ENCODE results near the gene TMEM150A. TPM values are rescaled to one million over a fixed set of nuclear protein-coding genes. Genes with fewer than 3 reads are reported as not detected.

Gene TMEM150A
- total and polyA plus RNA-seq, 2 of the 13 experiments (the other 11 are each of a cell fraction or from before 2014, with no cell fraction given), result 30.1 to 70.4 TPM

DNA sequence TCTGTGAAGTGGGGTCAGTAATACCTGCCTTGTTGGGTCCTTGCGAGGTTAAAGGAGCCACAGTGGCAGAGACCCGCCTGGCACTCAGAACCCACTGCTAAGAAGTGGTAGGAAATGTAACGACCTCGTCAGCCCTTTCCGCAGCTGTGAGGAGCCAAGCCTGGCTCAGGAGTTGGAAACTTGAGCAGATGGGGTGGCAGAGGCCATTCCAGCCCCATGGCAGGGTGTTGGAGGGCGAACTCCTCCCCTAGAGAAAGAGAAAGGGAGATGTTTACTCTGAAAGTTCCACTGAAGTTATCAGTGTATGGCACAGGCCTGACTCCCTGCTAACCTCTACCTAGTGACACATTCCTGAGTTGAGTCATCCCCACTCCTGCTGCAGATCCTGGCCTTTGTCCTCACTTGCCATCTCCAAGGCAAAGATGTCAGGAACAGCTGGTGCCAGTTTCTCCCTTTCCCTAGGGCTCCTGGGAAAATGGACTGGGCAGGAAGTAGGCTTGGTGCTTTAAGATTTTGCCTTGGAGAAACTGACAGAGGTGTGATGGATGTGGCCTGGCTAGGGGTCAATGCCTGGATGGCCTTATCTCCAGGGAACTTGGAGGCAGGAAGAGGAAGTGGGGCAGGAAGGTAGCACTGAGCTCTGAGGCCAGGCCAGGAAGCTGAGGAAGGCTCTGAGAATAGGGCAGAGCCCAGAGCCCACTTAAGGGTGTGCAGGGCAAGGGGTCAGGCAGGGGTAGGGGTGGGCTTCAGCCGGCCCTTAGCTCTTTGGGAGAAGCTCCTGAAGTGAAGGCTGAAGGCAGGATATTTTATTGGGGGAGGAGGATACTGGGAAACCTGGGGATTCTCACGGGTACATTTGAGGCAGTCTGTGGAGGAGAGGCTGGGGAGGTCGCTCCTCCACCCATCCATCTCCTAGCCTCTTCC, 17.4 kb downstream of the TMEM150A start (continued):
- TF ChIP-seq, protein P1, sequence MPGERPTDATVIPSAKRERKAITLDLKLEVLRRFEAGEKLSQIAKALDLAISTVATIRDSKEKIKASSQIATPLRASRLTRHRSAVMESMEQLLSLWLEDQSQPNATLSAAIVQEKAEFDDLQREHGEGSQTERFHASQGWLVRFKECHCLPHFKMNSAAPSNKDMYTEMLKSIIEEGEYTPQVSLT (CRISPR knock-in tag; IDR thresholded peaks at IDR 0.05; ENCODE audit: borderline replicate concordance, low read depth), result no peak
- peak; percentile 73; the same call in 1 of the 2 replicates for TF ChIP-seq MIER2 (CRISPR knock-in tag; IDR thresholded peaks at IDR 0.05)
- no peak for TF ChIP-seq SRSF9 (IDR thresholded peaks at IDR 0.05; ENCODE audit: borderline replicate concordance, insufficient read depth, low read depth, low read length, poor library complexity, severe bottlenecking)
- TF ChIP-seq, protein P2, sequence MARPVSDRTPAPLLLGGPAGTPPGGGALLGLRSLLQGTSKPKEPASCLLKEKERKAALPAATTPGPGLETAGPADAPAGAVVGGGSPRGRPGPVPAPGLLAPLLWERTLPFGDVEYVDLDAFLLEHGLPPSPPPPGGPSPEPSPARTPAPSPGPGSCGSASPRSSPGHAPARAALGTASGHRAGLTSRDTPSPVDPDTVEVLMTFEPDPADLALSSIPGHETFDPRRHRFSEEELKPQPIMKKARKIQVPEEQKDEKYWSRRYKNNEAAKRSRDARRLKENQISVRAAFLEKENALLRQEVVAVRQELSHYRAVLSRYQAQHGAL (CRISPR knock-in tag; IDR thresholded peaks at IDR 0.05; ENCODE audit: not compliant biosample characterization), result no peak
- no peak for TF ChIP-seq ZNF18 (CRISPR knock-in tag; IDR thresholded peaks at IDR 0.05; ENCODE audit: insufficient replicate concordance)
- TF ChIP-seq ARID3A (IDR thresholded peaks at IDR 0.05; ENCODE audit: low read depth, low read length), result peak; percentile 68
- TF ChIP-seq, protein P3, sequence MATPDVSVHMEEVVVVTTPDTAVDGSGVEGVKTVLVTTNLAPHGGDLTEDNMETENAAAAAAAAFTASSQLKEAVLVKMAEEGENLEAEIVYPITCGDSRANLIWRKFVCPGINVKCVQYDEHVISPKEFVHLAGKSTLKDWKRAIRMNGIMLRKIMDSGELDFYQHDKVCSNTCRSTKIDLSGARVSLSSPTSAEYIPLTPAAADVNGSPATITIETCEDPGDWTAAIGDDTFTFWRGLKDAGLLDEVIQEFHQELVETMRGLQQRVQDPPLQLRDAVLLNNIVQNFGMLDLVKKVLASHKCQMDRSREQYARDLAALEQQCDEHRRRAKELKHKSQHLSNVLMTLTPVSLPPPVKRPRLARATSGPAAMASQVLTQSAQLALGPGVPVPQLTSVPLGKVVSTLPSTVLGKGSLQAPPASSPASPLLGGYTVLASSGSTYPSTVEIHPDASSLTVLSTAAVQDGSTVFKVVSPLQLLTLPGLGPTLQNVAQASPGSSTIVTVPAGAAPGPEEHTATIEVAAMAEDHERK (CRISPR knock-in tag; IDR thresholded peaks at IDR 0.05; ENCODE audit: low read depth), result no peak
- TF ChIP-seq ZNF580 (CRISPR knock-in tag; IDR thresholded peaks at IDR 0.05; ENCODE audit: borderline replicate concordance, low read depth), result peak; percentile 80; the same call in 1 of the 2 replicates
- no peak for TF ChIP-seq ZNF333 (CRISPR knock-in tag; IDR thresholded peaks at IDR 0.05; ENCODE audit: borderline replicate concordance)
- TF ChIP-seq HNF1B (CRISPR knock-in tag; IDR thresholded peaks at IDR 0.05), result peak; percentile 85
- TF ChIP-seq, protein P4, sequence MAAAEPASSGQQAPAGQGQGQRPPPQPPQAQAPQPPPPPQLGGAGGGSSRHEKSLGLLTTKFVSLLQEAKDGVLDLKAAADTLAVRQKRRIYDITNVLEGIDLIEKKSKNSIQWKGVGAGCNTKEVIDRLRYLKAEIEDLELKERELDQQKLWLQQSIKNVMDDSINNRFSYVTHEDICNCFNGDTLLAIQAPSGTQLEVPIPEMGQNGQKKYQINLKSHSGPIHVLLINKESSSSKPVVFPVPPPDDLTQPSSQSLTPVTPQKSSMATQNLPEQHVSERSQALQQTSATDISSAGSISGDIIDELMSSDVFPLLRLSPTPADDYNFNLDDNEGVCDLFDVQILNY (CRISPR knock-in tag; conservative IDR thresholded peaks at IDR 0.05), result no peak
- no peak for TF ChIP-seq ZNF17 (CRISPR knock-in tag; IDR thresholded peaks at IDR 0.05)
- TF ChIP-seq ZNF33A (CRISPR knock-in tag; IDR thresholded peaks at IDR 0.05; ENCODE audit: borderline replicate concordance), result peak; percentile 21; the same call in 1 of the 2 replicates
- peak; percentile 65; the same call in 1 of the 2 replicates for TF ChIP-seq ELF4 (CRISPR knock-in tag; IDR thresholded peaks at IDR 0.05; ENCODE audit: borderline replicate concordance)
- peak; percentile 30 for TF ChIP-seq KAT8 (CRISPR knock-in tag; IDR thresholded peaks at IDR 0.05)
- TF ChIP-seq ZSCAN30 (CRISPR knock-in tag; IDR thresholded peaks at IDR 0.05), result 0 out of 2 replicates have a peak, but pooled peaks have one; percentile 67
